SK-N-MC (cell line): ENCODE results near the gene EEF2K.

ENCODE experiments used
- EZH2 ChIP-seq: fragments of 200-600 bp; sonication (generic); IDR thresholded peaks from one replicate; pipeline ENCODE4 v1.6.1; 2017; ENCODE audit warnings: antibody characterized with exemption
- FOXP2 ChIP-seq: optimal IDR thresholded peaks from 2 replicates; pipeline ENCODE3; 2011; ENCODE audit warnings: mild to moderate bottlenecking, moderate library complexity; ENCODE audit not compliant: insufficient read depth; ENCODE audit errors: extremely low read length, control extremely low read depth
- POLR2AphosphoS5 ChIP-seq: IDR thresholded peaks from 2 replicates; pipeline ENCODE4 v1.6.1; 2012; ENCODE audit warnings: mild to moderate bottlenecking, low read depth, low read length, borderline replicate concordance

GRCh38 chr16:22222998-22223397, 16.9 kb downstream of the EEF2K start:
- no peak for TF ChIP-seq POLR2AphosphoS5
- no peak for TF ChIP-seq EZH2
- TF ChIP-seq FOXP2 = no peak
